ENCODE results near the gene CYYR1. TPM values are rescaled to one million over a fixed set of nuclear protein-coding genes. Genes with fewer than 3 reads are reported as not detected.

Gene CYYR1
- polyA plus RNA-seq, 1 donor (not counting 4 experiments of a cell fraction or from before 2014, with no cell fraction given): 1.5 TPM

DNA sequence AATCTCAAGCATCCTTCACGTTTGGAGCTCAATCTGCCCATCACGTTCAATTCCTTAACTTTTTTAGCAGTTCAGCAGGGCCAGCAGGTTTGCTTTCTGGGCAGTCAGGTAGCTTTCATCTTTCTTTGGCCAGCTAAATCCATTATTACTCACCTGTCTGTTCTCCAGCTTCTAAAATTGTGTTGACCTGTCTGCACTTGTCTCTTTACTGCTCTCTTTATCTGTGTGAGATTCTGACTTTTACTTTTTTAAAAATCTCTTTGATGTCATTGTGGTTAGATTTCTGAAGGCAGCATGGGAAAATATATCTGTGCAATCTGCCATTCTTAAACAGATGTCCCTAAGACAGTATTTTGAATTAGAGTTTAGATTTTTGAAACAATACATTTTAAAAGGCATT, 24.9 kb upstream of the CYYR1 start:
- FAIRE-seq (peak; percentile 57), DNase-seq (ENCODE audit: low read depth, low spot score) (peak; percentile 11)
- TF ChIP-seq EZH2 (IDR thresholded peaks at IDR 0.05; ENCODE audit: low read length) (no peak), CTCF (optimal IDR thresholded peaks at IDR 0.05 in 1 of 3, IDR thresholded peaks at IDR 0.05 in 1 of 3, conservative IDR thresholded peaks at IDR 0.05 in 1 of 3; ENCODE audit: extremely low read depth in 1 of 3, insufficient read depth in 2 of 3, low read length in 3 of 3) (no peak)
- Histone ChIP-seq H3K4me2 (ENCODE audit: control insufficient read depth, extremely low read depth, insufficient read depth, low read depth, low read length) (peak overlapping the region; percentile 46), H3K9me3 (ENCODE audit: control insufficient read depth, low read depth, low read length) (no peaks in the 10 kb centered on the region), H4K20me1 (ENCODE audit: control insufficient read depth, extremely low read depth, insufficient read depth, low read length) (no peaks in the 10 kb centered on the region), H3K9ac (ENCODE audit: control insufficient read depth, extremely low read depth, insufficient read depth, low read length) (no peak overlapping the region), H3K79me2 (ENCODE audit: control insufficient read depth, insufficient read depth, low read length) (no peaks in the 10 kb centered on the region), H3K27me3 (ENCODE audit: control insufficient read depth, extremely low read depth, insufficient read depth, low read length) (no peaks in the 10 kb centered on the region), H3K9me1 (ENCODE audit: control insufficient read depth, extremely low read depth, insufficient read depth, low read length) (no peaks in the 10 kb centered on the region), H3K27ac (ENCODE audit: control insufficient read depth, insufficient read depth, low read length) (no peak overlapping the region), H3K4me1 (ENCODE audit: control insufficient read depth, extremely low read depth, insufficient read depth, low read length) (peaks cover 17% of the 10 kb centered on the region), H3K4me3 (ENCODE audit: control insufficient read depth in 2 of 3, extremely low read depth in 1 of 3, insufficient read depth in 2 of 3, low read depth in 1 of 3, low read length in 3 of 3) (no peak overlapping the region), H3K36me3 (ENCODE audit: control insufficient read depth in 2 of 2, extremely low read depth in 1 of 2, insufficient read depth in 2 of 2, low read length in 2 of 2) (no peaks in the 10 kb centered on the region), H2AFZ (ENCODE audit: control insufficient read depth, low read length) (no peak overlapping the region)
- dilution Hi-C loops (cut with MboI; ENCODE audit: extremely low pct_ligation_motif_present, low sequenced_read_pairs): no loop called here

DNA sequence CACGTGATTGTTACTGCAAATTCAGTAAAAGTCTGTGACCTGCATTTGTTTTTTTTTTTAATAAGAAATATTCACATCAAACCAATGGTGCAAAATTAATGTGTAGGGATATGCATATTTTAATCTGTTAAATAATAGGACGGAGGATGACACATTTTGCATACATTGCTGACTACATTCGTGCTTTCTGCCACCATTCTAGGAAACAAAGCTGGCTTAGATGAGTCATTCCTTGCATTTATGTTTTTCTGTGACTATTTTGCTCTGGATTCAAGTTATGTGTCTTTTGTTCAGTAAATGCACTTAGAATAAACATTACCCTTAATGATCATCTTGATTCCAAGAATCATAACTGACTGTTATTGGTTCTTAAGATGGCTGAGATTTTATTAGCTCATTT, 23.9 kb upstream of the CYYR1 start:
- dilution Hi-C loops (cut with MboI; ENCODE audit: extremely low pct_ligation_motif_present, low sequenced_read_pairs): no loop called here
- Histone ChIP-seq H3K36me3 (ENCODE audit: control insufficient read depth in 2 of 2, extremely low read depth in 1 of 2, insufficient read depth in 2 of 2, low read length in 2 of 2) (no peaks in the 10 kb centered on the region), H4K20me1 (ENCODE audit: control insufficient read depth, extremely low read depth, insufficient read depth, low read length) (no peaks in the 10 kb centered on the region), H3K9ac (ENCODE audit: control insufficient read depth, extremely low read depth, insufficient read depth, low read length) (no peak overlapping the region), H2AFZ (ENCODE audit: control insufficient read depth, low read length) (no peak overlapping the region), H3K4me3 (ENCODE audit: control insufficient read depth in 2 of 3, extremely low read depth in 1 of 3, insufficient read depth in 2 of 3, low read depth in 1 of 3, low read length in 3 of 3) (no peak overlapping the region), H3K9me3 (ENCODE audit: control insufficient read depth, low read depth, low read length) (no peaks in the 10 kb centered on the region), H3K27ac (ENCODE audit: control insufficient read depth, insufficient read depth, low read length) (no peak overlapping the region), H3K27me3 (ENCODE audit: control insufficient read depth, extremely low read depth, insufficient read depth, low read length) (no peaks in the 10 kb centered on the region), H3K4me2 (ENCODE audit: control insufficient read depth, extremely low read depth, insufficient read depth, low read depth, low read length) (no peak overlapping the region), H3K79me2 (ENCODE audit: control insufficient read depth, insufficient read depth, low read length) (no peaks in the 10 kb centered on the region), H3K9me1 (ENCODE audit: control insufficient read depth, extremely low read depth, insufficient read depth, low read length) (no peaks in the 10 kb centered on the region), H3K4me1 (ENCODE audit: control insufficient read depth, extremely low read depth, insufficient read depth, low read length) (peaks cover 17% of the 10 kb centered on the region)
- no peak for DNase-seq (ENCODE audit: low read depth, low spot score)
- no peak for TF ChIP-seq CTCF (optimal IDR thresholded peaks at IDR 0.05 in 1 of 3, IDR thresholded peaks at IDR 0.05 in 1 of 3, conservative IDR thresholded peaks at IDR 0.05 in 1 of 3; ENCODE audit: extremely low read depth in 1 of 3, insufficient read depth in 2 of 3, low read length in 3 of 3)
- TF ChIP-seq EZH2 (IDR thresholded peaks at IDR 0.05; ENCODE audit: low read length): no peak
- peak; percentile 34 for FAIRE-seq

Data from keratinocyte (primary cell).